ENCODE data around the gene CLCN1.
A peak's percentile ranks its signal among the peaks of the same experiment; 100 is the strongest.

The CLCN1 gene

GRCh38 chr7:143315776-143316175 lies at the start of gene CLCN1:
Gene CLCN1 (plus strand): TSS chr7:143316111. CDS start chr7:143316213, 102 bp downstream.
- ATAC-seq (no peak), DNase-seq (no peak)
- Mint-ChIP-seq H3K27me3 (no peaks in the 10 kb centered on the region), H3K4me1 (peaks cover 6% of the 10 kb centered on the region), H3K9me3 (no peaks in the 10 kb centered on the region), H3K4me3 (no peak within 1 kb of the TSS), H3K27ac (no peak within 1 kb of the TSS)

- Mint-ChIP-seq H3K27me3 (no peaks in the 10 kb centered on the region), H3K4me3 (no peak overlapping the region), H3K27ac (no peak overlapping the region), H3K9me3 (no peaks in the 10 kb centered on the region), H3K4me1 (peaks cover 24% of the 10 kb centered on the region)
- DNase-seq (no peak), ATAC-seq (no peak)
Observed at GRCh38 chr7:143269251-143269650, 46.7 kb upstream of the CLCN1 start.

- Mint-ChIP-seq H3K27me3 (no peaks in the 10 kb centered on the region), H3K9me3 (no peaks in the 10 kb centered on the region), H3K27ac (no peak overlapping the region), H3K4me3 (no peak overlapping the region), H3K4me1 (peaks cover 5% of the 10 kb centered on the region)
- no peak for DNase-seq
- no peak for ATAC-seq
Observed at GRCh38 chr7:143271240-143271639, 44.7 kb upstream of the CLCN1 start.

- no peak for DNase-seq
- Mint-ChIP-seq H3K4me3 (no peak overlapping the region), H3K4me1 (peaks cover 4% of the 10 kb centered on the region), H3K27me3 (no peaks in the 10 kb centered on the region), H3K27ac (no peak overlapping the region), H3K9me3 (no peaks in the 10 kb centered on the region)
- ATAC-seq, result peak; percentile 43
Observed at GRCh38 chr7:143272871-143273270, 43.0 kb upstream of the CLCN1 start.

GRCh38 chr7:143279186-143280098 lies 36.5 kb upstream of the CLCN1 start:
- Mint-ChIP-seq H3K9me3 (no peaks in the 10 kb centered on the region), H3K4me1 (peaks cover 42% of the 10 kb centered on the region), H3K4me3 (peak overlapping the region; percentile 71 to 80), H3K27ac (peak overlapping the region; percentile 75 to 91), H3K27me3 (no peaks in the 10 kb centered on the region)
- DNase-seq, result no peak
- peak; percentile 75 for ATAC-seq

- Mint-ChIP-seq H3K27me3 (no peaks in the 10 kb centered on the region), H3K9me3 (no peaks in the 10 kb centered on the region), H3K4me3 (peak overlapping the region; percentile 71 to 80), H3K4me1 (peaks cover 46% of the 10 kb centered on the region), H3K27ac (peak overlapping the region; percentile 75 to 91)
- DNase-seq, result no peak
- peak; percentile 21 for ATAC-seq
Observed at GRCh38 chr7:143280160-143280559, 35.8 kb upstream of the CLCN1 start.

GRCh38 chr7:143280566-143280965 lies 35.3 kb upstream of the CLCN1 start:
- ATAC-seq, result no peak
- H3K4me3 Mint-ChIP-seq, result peak overlapping the region; percentile 71 to 80

GRCh38 chr7:143281529-143281928 lies 34.4 kb upstream of the CLCN1 start:
- DNase-seq (no peak), ATAC-seq (no peak)
- H3K4me3 Mint-ChIP-seq, result no peak overlapping the region
- peak overlapping the region in 1 of 2 donors; percentile 29 for H3K27ac Mint-ChIP-seq
- H3K9me3 Mint-ChIP-seq, result no peaks in the 10 kb centered on the region
- H3K27me3 Mint-ChIP-seq, result no peaks in the 10 kb centered on the region
- H3K4me1 Mint-ChIP-seq, result peaks cover 46% of the 10 kb centered on the region

More at GRCh38 chr7:143280566-143280965, 35.3 kb upstream of the CLCN1 start:
- no peak for DNase-seq
- H3K27ac Mint-ChIP-seq, result peak overlapping the region; percentile 5 to 75
- no peaks in the 10 kb centered on the region for H3K27me3 Mint-ChIP-seq
- no peaks in the 10 kb centered on the region for H3K9me3 Mint-ChIP-seq
- peaks cover 46% of the 10 kb centered on the region for H3K4me1 Mint-ChIP-seq

- Mint-ChIP-seq H3K27me3 (no peaks in the 10 kb centered on the region), H3K9me3 (no peaks in the 10 kb centered on the region), H3K4me3 (no peak overlapping the region), H3K4me1 (peaks cover 51% of the 10 kb centered on the region), H3K27ac (no peak overlapping the region)
- ATAC-seq (no peak), DNase-seq (no peak)
Observed at GRCh38 chr7:143282124-143282523, 33.8 kb upstream of the CLCN1 start.

- Mint-ChIP-seq H3K4me3 (peak overlapping the region; percentile 27 to 39), H3K27ac (peak overlapping the region in 1 of 2 donors; percentile 83), H3K9me3 (peaks cover 4 to 5% of the 10 kb centered on the region in 2 donors), H3K4me1 (peaks cover 60% of the 10 kb centered on the region), H3K27me3 (no peaks in the 10 kb centered on the region)
- DNase-seq (no peak), ATAC-seq (no peak)
Observed at GRCh38 chr7:143283381-143283780, 32.5 kb upstream of the CLCN1 start.

GRCh38 chr7:143284591-143285469 lies 31.1 kb upstream of the CLCN1 start, which contains the start of gene TMEM139:
Gene TMEM139 (plus strand): TSS chr7:143284958. CDS start chr7:143285958, 1,000 bp downstream.
- DNase-seq, result no peak
- Mint-ChIP-seq H3K4me1 (peaks cover 58% of the 10 kb centered on the region), H3K9me3 (peaks cover 4 to 5% of the 10 kb centered on the region in 2 donors), H3K4me3 (peak within 1 kb of the TSS; percentile 27 to 39), H3K27me3 (no peaks in the 10 kb centered on the region), H3K27ac (peak within 1 kb of the TSS in 1 of 2 donors; percentile 83)
- ATAC-seq, result no peak

GRCh38 chr7:143285470-143285778 lies 30.5 kb upstream of the CLCN1 start:
- no peaks in the 10 kb centered on the region for H3K27me3 Mint-ChIP-seq
- H3K4me1 Mint-ChIP-seq, result peaks cover 58% of the 10 kb centered on the region
- H3K4me3 Mint-ChIP-seq, result no peak overlapping the region
- no peak for DNase-seq
- H3K27ac Mint-ChIP-seq, result peak overlapping the region in 1 of 2 donors; percentile 19
- H3K9me3 Mint-ChIP-seq, result peaks cover 4 to 5% of the 10 kb centered on the region in 2 donors
- ATAC-seq, result no peak

GRCh38 chr7:143285806-143286521 lies 29.9 kb upstream of the CLCN1 start:
- no peak for ATAC-seq
- no peak overlapping the region for H3K4me3 Mint-ChIP-seq
- peaks cover 58% of the 10 kb centered on the region for H3K4me1 Mint-ChIP-seq
- no peak for DNase-seq
- H3K27ac Mint-ChIP-seq, result no peak overlapping the region
- H3K9me3 Mint-ChIP-seq, result peaks cover 4 to 5% of the 10 kb centered on the region in 2 donors
- H3K27me3 Mint-ChIP-seq, result no peaks in the 10 kb centered on the region

- Mint-ChIP-seq H3K9me3 (peaks cover 4 to 5% of the 10 kb centered on the region in 2 donors), H3K27ac (no peak overlapping the region), H3K27me3 (no peaks in the 10 kb centered on the region), H3K4me1 (peaks cover 61% of the 10 kb centered on the region), H3K4me3 (no peak overlapping the region)
- ATAC-seq, result no peak
- no peak for DNase-seq
Observed at GRCh38 chr7:143286522-143286890, 29.4 kb upstream of the CLCN1 start.

- Mint-ChIP-seq H3K27me3 (no peaks in the 10 kb centered on the region), H3K27ac (peak overlapping the region; percentile 82 to 84), H3K9me3 (peaks cover 4 to 5% of the 10 kb centered on the region in 2 donors), H3K4me1 (peaks cover 59% of the 10 kb centered on the region), H3K4me3 (peak overlapping the region; percentile 94 to 97)
- DNase-seq (no peak), ATAC-seq (no peak)
Observed at GRCh38 chr7:143287339-143287934, 28.5 kb upstream of the CLCN1 start.

Data from stimulated activated naive CD8-positive, alpha-beta T cell treated with anti-CD3 and anti-CD28 coated beads, Interleukin-15, amount 100 ng/mL, for 72 hours (primary cell).